NCI-H1092 (cell line): ENCODE results near the gene SMLR1.
A peak's percentile ranks its signal among the peaks of the same experiment; 100 is the strongest.

Source experiments
- DNase-seq: peaks from one replicate; lab custom pipeline; 2025; lab: John Stamatoyannopoulos, UW

Gene SMLR1

DNA sequence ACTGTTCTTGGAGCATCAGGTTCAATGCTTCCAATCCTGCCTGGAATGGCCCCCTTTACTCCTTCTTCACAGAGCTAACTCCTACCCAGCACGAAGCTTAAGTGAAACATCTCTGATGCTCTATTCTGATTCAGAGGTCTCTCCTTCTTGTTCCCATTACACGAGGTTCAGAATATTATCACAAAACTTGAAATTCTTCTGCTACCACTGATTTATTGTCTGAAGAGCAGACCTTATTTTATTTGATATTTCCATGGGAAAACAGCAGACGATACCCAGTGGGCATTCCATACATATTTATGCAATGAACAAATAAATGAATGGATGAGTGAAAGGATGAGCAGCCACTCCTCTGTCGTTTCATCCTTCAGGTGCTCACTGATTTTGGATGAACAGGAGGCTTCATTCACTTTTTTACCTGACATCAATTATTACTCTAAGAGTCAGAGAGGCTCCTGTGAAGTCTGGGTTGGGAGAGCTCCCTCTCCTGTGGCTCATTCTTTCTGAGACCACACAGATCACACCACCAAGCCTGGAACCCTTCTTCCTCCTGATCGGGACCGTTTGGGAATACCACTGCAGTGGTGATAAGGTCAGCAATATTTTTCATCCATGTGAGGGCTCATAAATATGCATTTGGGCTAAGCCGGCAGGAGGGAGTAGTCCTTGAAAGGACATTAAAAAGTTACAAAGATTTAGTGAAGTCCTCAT lies 25.8 kb downstream of the SMLR1 start:
- no peak for DNase-seq

DNA sequence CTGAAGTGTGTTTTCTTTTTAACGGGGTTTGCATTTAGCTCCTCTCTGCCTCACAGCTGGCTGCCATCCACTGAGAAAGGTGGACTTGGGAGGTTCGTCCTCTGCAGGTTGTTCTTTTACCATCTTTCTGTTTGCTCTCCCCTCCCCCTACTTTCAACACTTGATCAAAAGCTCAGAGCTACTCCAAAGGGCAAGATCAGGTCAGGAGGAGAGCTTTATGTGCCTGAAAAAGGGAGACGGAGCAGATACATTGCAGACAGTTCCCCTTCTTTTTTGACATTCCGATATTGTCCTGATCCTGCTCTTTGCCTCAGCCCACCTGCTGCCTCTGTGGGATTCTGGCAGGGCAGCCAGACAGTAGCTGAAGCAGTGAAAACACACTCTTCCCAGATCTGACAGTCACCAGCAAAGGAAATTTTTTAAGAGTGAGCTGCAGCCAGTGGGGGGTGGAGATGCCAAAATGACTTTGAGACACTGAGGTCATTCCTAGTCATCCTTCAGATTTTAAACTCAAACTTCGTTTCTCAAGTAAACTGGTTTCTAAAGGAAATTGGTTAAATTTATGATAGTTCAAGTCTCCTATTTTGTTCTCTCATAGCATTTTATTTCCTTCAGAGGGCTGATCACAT lies 26.5 kb downstream of the SMLR1 start:
- no peak for DNase-seq

DNA sequence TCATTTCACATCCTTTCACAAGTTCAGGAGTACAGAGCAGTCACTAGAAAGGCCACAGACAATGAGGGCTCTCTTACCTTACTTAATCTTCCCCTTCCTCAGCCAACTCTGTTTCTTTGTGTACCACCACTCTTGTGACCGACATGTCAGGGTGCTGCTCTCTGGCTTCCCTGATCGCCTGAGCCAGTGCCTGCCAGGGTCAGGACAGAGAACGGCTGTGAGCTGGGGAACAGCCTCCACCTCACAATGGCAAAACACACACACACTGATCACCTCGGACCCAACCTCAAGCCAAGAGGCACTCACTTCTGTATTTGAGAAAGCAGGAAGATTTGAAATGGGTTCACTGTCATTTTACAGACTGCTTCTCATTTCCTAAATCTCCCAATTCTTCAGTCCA lies 30.8 kb downstream of the SMLR1 start:
- no peak for DNase-seq

- DNase-seq: no peak
Observed at GRCh38 chr6:130858498-130859160, 31.4 kb downstream of the SMLR1 start.

- DNase-seq: no peak
Observed at GRCh38 chr6:130859161-130859867, 32.1 kb downstream of the SMLR1 start.

GRCh38 chr6:130862370-130862769 lies 35.2 kb downstream of the SMLR1 start:
- DNase-seq: no peak

GRCh38 chr6:130863415-130864230 lies 36.4 kb downstream of the SMLR1 start:
- no peak for DNase-seq

DNA sequence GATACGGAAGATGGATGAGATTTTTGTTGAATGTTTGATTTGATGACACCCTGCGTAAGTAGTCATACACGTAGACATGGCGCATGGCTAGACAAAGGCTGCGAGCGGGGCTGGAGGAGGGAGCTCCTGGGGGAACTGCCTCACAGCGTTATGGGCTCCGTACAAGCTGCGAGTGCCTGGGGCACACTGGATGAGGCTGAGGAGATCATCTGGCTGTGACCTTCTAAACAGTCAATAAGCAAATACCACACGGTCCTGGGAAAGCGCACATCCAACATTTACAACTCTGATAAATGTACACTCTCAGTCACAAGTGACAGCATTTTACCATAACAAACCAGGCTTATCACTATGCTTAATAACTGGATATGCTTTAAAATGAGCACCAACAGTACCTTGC lies 37.1 kb downstream of the SMLR1 start:
- no peak for DNase-seq

- no peak for DNase-seq
Observed at GRCh38 chr6:130865793-130866192, 38.6 kb downstream of the SMLR1 start.

- no peak for DNase-seq
Observed at GRCh38 chr6:130869681-130870080, 42.5 kb downstream of the SMLR1 start.

- DNase-seq: no peak
Observed at GRCh38 chr6:130870179-130870880, 43.1 kb downstream of the SMLR1 start.

DNA sequence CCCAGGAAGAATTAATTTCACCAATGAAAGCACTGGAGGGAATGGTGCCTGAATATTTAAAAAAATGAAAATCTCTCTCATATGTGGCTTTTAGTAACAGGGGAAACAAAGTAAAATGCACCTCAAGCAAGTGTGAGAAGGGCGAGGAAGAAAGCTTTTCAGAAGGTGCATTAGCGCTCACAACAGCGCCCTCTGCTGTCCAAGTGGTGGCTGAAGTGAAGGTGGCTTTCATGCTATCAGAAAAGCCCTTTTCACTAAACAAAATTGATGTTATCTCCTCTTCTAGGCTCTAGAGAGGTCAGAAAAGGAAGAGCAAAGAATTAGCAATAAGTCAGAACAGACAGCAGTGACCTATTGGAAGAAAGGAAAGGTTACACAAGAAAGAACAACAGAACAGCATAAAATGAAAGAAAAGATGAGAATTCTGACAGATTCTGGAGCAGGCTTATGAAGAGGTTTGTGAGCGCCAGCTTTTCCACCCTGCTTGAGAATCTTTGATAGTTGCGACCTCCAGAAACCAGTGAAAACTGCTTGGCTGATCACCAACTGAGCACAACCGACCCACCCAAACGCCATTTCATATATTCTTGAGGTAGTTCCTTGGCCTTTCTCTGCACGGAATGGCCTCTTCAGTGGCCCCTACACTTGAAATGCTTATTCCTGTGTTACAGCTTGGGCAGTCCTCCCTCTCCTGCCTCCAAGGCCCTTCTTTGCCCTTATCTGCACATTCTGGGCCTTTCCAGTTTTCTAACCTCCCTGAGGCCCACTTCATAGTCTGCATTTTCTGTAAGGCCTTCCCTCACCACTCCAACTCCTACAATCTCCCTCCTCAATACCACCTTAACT lies 45.3 kb downstream of the SMLR1 start:
- peak; percentile 6 for DNase-seq

DNA sequence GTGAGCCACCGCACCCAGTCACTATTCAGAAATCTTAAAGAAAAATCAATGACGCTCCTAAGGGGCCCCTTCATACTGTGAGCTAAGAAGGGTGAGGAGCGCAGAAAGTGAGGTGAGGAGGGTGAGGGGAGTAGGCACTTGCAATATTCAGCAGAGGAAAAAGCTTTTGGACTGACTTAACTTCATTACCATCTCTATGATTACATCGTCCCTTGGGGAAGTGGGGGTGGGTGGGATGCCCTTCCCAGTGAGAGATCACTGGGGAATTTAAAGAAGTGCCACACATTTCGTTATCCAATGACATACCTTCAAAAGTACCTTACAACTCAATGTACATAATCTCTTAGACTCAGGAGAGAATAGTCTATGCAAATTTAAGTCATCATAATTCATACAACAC lies 46.5 kb downstream of the SMLR1 start:
- DNase-seq: no peak

DNA sequence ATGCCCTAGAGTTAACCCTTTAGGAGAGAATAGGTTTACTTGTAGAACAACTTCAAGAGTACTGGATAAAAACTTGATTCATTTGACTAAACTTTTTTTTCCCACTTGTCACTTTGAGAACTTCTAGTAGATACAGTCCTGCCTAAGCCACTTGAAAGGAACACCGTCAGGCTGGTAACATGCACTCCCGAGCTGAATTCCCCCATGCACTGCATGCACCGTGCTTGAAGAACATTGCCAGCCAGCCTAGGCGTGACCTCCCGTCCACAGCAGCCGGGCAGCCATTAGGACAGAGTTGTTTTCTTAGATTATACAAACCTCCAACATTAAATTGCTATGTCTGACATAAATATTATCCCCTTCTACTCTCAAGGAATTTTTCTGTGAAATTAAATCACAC lies 52.6 kb downstream of the SMLR1 start:
- DNase-seq: no peak

DNA sequence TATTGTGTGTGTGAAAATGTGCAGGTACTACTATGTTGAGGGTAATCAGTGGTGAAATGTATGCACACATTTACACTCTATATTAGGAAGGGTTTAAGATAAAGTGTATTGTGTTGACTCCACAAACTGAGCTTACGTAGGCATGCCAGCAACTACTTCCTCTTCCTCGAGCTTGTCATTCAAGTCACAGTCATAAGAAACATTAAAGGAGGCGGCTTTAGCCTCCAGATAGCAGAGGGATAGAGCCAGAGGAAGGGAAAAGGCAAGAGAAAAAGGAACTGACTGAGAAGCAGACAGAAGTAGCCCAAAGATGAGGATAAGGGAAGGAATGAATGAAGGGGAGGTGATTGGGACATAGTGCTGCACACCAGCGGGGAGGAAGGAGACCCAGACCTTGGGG lies 55.2 kb downstream of the SMLR1 start:
- DNase-seq: no peak

GRCh38 chr6:130885392-130886192 lies 58.4 kb downstream of the SMLR1 start:
- DNase-seq: peak; percentile 21
